PC-3 (cell line): Measurements from ENCODE around the gene DCBLD1. TPM values are rescaled to one million over a fixed set of nuclear protein-coding genes. Genes with fewer than 3 reads are reported as not detected.

Source experiments
- ATAC-seq: fragments of 200-7000 bp; cut with Tn5 transposase; 2 replicates; pipeline ENCODE4 v1.9.1; 2020; ENCODE audit warnings: mild to moderate bottlenecking, moderate library complexity
- BruUV-seq: library from RNA; stranded (reverse); fragments of 400-500 nt; replicated peaks from 2 replicates; lab custom pipeline; 2021; lab: Mats Ljungman, UMichigan
- CTCF ChIA-PET: fragments of 300-600 bp; sonication (Branson Sonifier 250); formaldehyde crosslinking; loops from one replicate; lab custom pipeline; 2022; ENCODE audit warnings: antibody characterized with exemption; lab: Charles Lee
- POLR2A ChIA-PET: fragments of 300-600 bp; sonication (Branson Sonifier 250); formaldehyde crosslinking; loops from one replicate; lab custom pipeline; 2022; ENCODE audit warnings: antibody characterized with exemption; ENCODE audit not compliant: unreplicated experiment; lab: Charles Lee
- DNase-seq: peaks from one replicate; pipeline ENCODE4 v3.0.0-alpha.2; 2015
- H2AFZ ChIP-seq: fragments of 300-600 bp; sonication (generic); 2 replicates; pipeline ENCODE4 v1.6.0; 2016; ENCODE audit warnings: antibody characterized with exemption, low read length
- H3F3A ChIP-seq: fragments of 300-600 bp; sonication (generic); one replicate; pipeline ENCODE4 v1.6.0; 2017; ENCODE audit warnings: antibody characterized with exemption, low read length, control low read depth, mild to moderate bottlenecking; ENCODE audit not compliant: unreplicated experiment
- H3K27ac ChIP-seq: fragments of 300-600 bp; sonication (generic); 2 replicates; pipeline ENCODE4 v1.5.1; 2016; ENCODE audit warnings: mild to moderate bottlenecking, low read length
- H3K27me3 ChIP-seq: fragments of 300-600 bp; sonication (generic); 2 replicates; pipeline ENCODE4 v1.6.1; 2016; ENCODE audit warnings: low read length, mixed read lengths
- H3K36me3 ChIP-seq: fragments of 300-600 bp; sonication (generic); 2 replicates; pipeline ENCODE4 v1.6.1; 2016; ENCODE audit warnings: low read depth, mixed run types, low read length, mixed read lengths
- H3K4me1 ChIP-seq: fragments of 300-600 bp; sonication (generic); 2 replicates; pipeline ENCODE4 v1.5.1; 2016; ENCODE audit warnings: low read length; ENCODE audit not compliant: insufficient read depth
- H3K4me2 ChIP-seq: fragments of 300-600 bp; sonication (generic); 2 replicates; pipeline ENCODE4 v1.6.0; 2016; ENCODE audit warnings: low read length
- H3K4me3 ChIP-seq: fragments of 300-600 bp; sonication (generic); 2 replicates; pipeline ENCODE4 v1.5.1; 2016; ENCODE audit warnings: mild to moderate bottlenecking, low read length, mixed read lengths
- H3K79me2 ChIP-seq: fragments of 300-600 bp; sonication (generic); 2 replicates; pipeline ENCODE4 v1.6.1; 2017; ENCODE audit warnings: low read length, mixed read lengths
- H3K9ac ChIP-seq: fragments of 300-600 bp; sonication (generic); 2 replicates; pipeline ENCODE4 v1.6.0; 2016; ENCODE audit warnings: mild to moderate bottlenecking, low read length
- H3K9me2 ChIP-seq: fragments of 300-600 bp; sonication (generic); replicated peaks from 2 replicates; pipeline ENCODE4 v1.6.1; 2016; ENCODE audit warnings: mixed run types, low read length, mixed read lengths
- H3K9me3 ChIP-seq: fragments of 300-600 bp; sonication (generic); 2 replicates; pipeline ENCODE4 v1.6.1; 2016; ENCODE audit warnings: low read length, mixed read lengths
- H4K20me1 ChIP-seq: fragments of 300-600 bp; sonication (generic); 2 replicates; pipeline ENCODE4 v1.6.1; 2016; ENCODE audit warnings: low read length, mixed read lengths
- EZH2 ChIP-seq: fragments of 300-600 bp; sonication (generic); IDR thresholded peaks from one replicate; pipeline ENCODE4 v1.6.1; 2017; ENCODE audit warnings: antibody characterized with exemption, mild to moderate bottlenecking, low read length; ENCODE audit not compliant: unreplicated experiment
- EZH2phosphoT487 ChIP-seq: fragments of 300-600 bp; sonication (generic); IDR thresholded peaks from 2 replicates; pipeline ENCODE4 v1.6.1; 2018; ENCODE audit warnings: mild to moderate bottlenecking, antibody characterized with exemption, low read length, borderline replicate concordance
- intact Hi-C: fragments of 100-400 bp; cut with micrococcal nuclease; formaldehyde crosslinking; loops from 2 replicates; pipeline ENCODE4 v1.9.0; 2023
- total RNA-seq: library from RNA; depleted of rRNA; stranded (reverse); fragments of >200 nt; gene quantifications from 2 replicates; pipeline ENCODE4 v1.2.3, GENCODE V29; 2014
- TF ChIP-seq, protein P1 (sequence below): fragments of 300-600 bp; sonication (generic); conservative IDR thresholded peaks from 2 replicates; pipeline ENCODE4 v1.5.1; 2017; ENCODE audit warnings: antibody characterized with exemption, low read depth, mild to moderate bottlenecking, low read length

Gene DCBLD1
- total RNA-seq, 1 experiment from 2014 or later = 35.9 TPM

- peak; percentile 10 for DNase-seq
- TF ChIP-seq EZH2 = no peak
- TF ChIP-seq, protein P1, sequence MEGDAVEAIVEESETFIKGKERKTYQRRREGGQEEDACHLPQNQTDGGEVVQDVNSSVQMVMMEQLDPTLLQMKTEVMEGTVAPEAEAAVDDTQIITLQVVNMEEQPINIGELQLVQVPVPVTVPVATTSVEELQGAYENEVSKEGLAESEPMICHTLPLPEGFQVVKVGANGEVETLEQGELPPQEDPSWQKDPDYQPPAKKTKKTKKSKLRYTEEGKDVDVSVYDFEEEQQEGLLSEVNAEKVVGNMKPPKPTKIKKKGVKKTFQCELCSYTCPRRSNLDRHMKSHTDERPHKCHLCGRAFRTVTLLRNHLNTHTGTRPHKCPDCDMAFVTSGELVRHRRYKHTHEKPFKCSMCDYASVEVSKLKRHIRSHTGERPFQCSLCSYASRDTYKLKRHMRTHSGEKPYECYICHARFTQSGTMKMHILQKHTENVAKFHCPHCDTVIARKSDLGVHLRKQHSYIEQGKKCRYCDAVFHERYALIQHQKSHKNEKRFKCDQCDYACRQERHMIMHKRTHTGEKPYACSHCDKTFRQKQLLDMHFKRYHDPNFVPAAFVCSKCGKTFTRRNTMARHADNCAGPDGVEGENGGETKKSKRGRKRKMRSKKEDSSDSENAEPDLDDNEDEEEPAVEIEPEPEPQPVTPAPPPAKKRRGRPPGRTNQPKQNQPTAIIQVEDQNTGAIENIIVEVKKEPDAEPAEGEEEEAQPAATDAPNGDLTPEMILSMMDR = no peak
- no peak for TF ChIP-seq EZH2phosphoT487
- no peaks in the 10 kb centered on the region for H3K79me2 ChIP-seq
- no peak overlapping the region for H3K9ac ChIP-seq
- H2AFZ ChIP-seq = no peak overlapping the region
- CTCF ChIA-PET = interaction anchor here (0.7 to 1.1 kb wide), 2 partner anchors 105 to 209 kb away, joined by 3 read pairs; no protein-coding TSS in a partner anchor
- H4K20me1 ChIP-seq = no peaks in the 10 kb centered on the region
- ATAC-seq = peak; percentile 37; the same call in 1 of the 2 replicates
- H3K4me2 ChIP-seq = peak overlapping the region; percentile 41
- peaks cover 15% of the 10 kb centered on the region for H3K4me1 ChIP-seq
- no peaks in the 10 kb centered on the region for H3F3A ChIP-seq
- no peak overlapping the region for H3K4me3 ChIP-seq
- H3K9me3 ChIP-seq = no peaks in the 10 kb centered on the region
- no peaks in the 10 kb centered on the region for H3K9me2 ChIP-seq
- no TSS peak for BruUV-seq
- no peaks in the 10 kb centered on the region for H3K27me3 ChIP-seq
- peaks cover 4% of the 10 kb centered on the region; the same call in 1 of the 2 replicates for H3K36me3 ChIP-seq
- intact Hi-C loops = loop anchor here (1.0 kb wide), 1 partner anchor 155 kb away; no protein-coding TSS in a partner anchor
- POLR2A ChIA-PET = no interaction called here
- no peak overlapping the region for H3K27ac ChIP-seq
These were observed 72.9 kb downstream of the DCBLD1 start for GRCh38 chr6:117555262-117555849.

DNA sequence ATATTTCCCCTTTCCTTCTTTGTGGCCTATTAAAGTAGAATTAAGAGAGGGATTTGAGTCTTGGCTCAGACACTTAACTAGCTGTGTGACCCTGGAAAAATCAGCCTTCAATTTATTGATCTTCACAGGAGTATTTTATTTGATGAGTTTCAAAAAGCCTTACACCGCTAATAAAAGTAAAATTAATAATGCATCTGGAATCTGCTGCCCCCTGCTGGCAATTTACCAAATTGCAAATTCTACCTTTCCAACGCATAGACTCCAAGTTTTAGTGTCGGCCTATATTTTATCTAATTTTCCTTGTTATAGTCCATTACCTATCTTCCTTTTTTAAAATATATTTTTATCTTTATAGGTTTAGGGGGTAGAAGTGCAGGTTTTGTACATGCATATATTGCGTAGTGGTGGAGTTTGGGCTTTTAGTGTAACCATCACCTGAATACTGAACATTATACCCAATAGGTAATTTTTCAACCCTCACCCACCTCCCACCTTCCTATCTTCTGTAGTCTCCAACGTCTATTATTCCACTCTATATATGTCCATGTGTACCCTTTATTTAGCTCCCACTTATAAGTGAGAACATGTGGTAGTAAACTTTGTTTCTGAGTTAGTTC is 73.5 kb downstream of the DCBLD1 start:
- TF ChIP-seq, protein P1 = peak; percentile 66
- no peak for TF ChIP-seq EZH2phosphoT487
- TF ChIP-seq EZH2 = no peak
- peak overlapping the region; percentile 41; the same call in 1 of the 2 replicates for H3K4me2 ChIP-seq
- H3F3A ChIP-seq = no peaks in the 10 kb centered on the region
- DNase-seq (peak; percentile 76), ATAC-seq (peak; percentile 38; the same call in 1 of the 2 replicates)
- no peak overlapping the region for H3K27ac ChIP-seq
- CTCF ChIA-PET = interaction anchor here (1.1 kb wide), 1 partner anchor 106 kb away, joined by 3 read pairs; no protein-coding TSS in a partner anchor
- no peaks in the 10 kb centered on the region for H3K9me3 ChIP-seq
- no TSS peak for BruUV-seq
- H4K20me1 ChIP-seq = no peaks in the 10 kb centered on the region
- H3K4me1 ChIP-seq = peaks cover 11% of the 10 kb centered on the region
- H3K79me2 ChIP-seq = no peaks in the 10 kb centered on the region
- intact Hi-C loops = loop anchor here (1.0 to 2.0 kb wide), 4 partner anchors 47 to 210 kb away; partner anchors contain the start of gene GOPC
- no peaks in the 10 kb centered on the region for H3K9me2 ChIP-seq
- H2AFZ ChIP-seq = no peak overlapping the region
- H3K4me3 ChIP-seq = no peak overlapping the region
- H3K36me3 ChIP-seq = peaks cover 6% of the 10 kb centered on the region; the same call in 1 of the 2 replicates
- POLR2A ChIA-PET = no interaction called here
- H3K27me3 ChIP-seq = no peaks in the 10 kb centered on the region
- no peak overlapping the region for H3K9ac ChIP-seq
